Endothelial cell of umbilical vein (primary cell): ENCODE results near the gene RBAK.
"Not testable (repeated sequence)": the region's sequence is repeated elsewhere in the genome, so short reads cannot be mapped to it uniquely, and the experiment has no call there.

Source experiments
- CTCF ChIP-seq, 2 donors: IDR thresholded peaks; 1 replicate in 1 of 2; 2 replicates in 1 of 2; pipeline ENCODE4 v1.5.1; 2011; ENCODE audit warnings: low read length in 2 of 2, mild to moderate bottlenecking in 2 of 2, moderate library complexity in 2 of 2, control low read depth in 1 of 2, inconsistent platforms in 1 of 2, low read depth in 1 of 2; ENCODE audit not compliant: insufficient read depth in 1 of 2; ENCODE audit errors: extremely low read depth in 1 of 2
- EZH2 ChIP-seq: IDR thresholded peaks from 2 replicates; pipeline ENCODE4 v1.6.1; 2012; ENCODE audit warnings: borderline replicate concordance, low read depth, mild to moderate bottlenecking, moderate library complexity, low read length, inconsistent platforms; ENCODE audit not compliant: severe bottlenecking
- POLR2A ChIP-seq: IDR thresholded peaks from 2 replicates; pipeline ENCODE4 v1.6.1; 2012; ENCODE audit warnings: low read depth, mild to moderate bottlenecking, control low read depth, low read length

DNA sequence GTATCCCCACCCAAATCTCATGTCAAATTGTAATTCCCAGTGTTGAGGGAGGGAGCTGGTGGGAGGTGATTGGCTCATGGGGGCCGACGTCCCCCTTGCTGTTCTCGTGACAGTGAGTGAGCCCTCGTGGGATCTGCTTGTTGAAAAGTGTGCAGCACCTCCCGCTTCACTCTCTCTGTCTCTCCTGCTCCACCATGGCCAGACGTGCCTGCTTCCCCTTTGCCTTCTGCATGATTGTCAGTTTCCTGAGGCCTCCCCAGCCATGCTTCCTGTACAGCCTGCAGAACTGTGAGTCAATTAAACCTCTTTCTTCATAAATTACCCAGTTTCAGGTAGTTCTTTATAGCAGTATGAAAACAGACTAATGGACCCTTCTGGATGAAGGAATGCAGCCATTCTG is 29.7 kb upstream of the RBAK start:
- TF ChIP-seq CTCF (IDR thresholded peaks at IDR 0.05; ENCODE audit: extremely low read depth in 1 of 2, insufficient read depth in 1 of 2, low read depth in 1 of 2, low read length in 2 of 2); EZH2; POLR2A: not testable (repeated sequence)
